Frontal cortex (tissue), 4 donors: ENCODE measurements around the gene SLC25A18. TPM values are rescaled to one million over a fixed set of nuclear protein-coding genes. Genes with fewer than 3 reads are reported as not detected.
A peak's percentile ranks its signal among the peaks of the same experiment; 100 is the strongest.
"Not testable (repeated sequence)": the region's sequence is repeated elsewhere in the genome, so short reads cannot be mapped to it uniquely, and the experiment has no call there.

Source experiments
- DNase-seq, 2 donors: peaks; one replicate each; pipeline ENCODE4 v3.0.0; 2012; ENCODE audit warnings: low spot score in 2 of 2
- FAIRE-seq: peaks from 2 replicates; lab custom pipeline; 2012; peaks lifted over from hg19 to GRCh38; lab: Jason Lieb, UNC
- total RNA-seq: library from RNA; depleted of rRNA; stranded (reverse); fragments of >200 nt; gene quantifications from one replicate; pipeline ENCODE4 v1.2.3, GENCODE V29; 2014
- donor health status: control.
- donor health status: control.
- donor health status: control.

The SLC25A18 gene
- total RNA-seq = 4.1 TPM

- FAIRE-seq = no peak
- peak; percentile 36 to 61 for DNase-seq
Observed at GRCh38 chr22:17562906-17563870, at the start of gene SLC25A18. Gene SLC25A18, plus strand, starts transcription at chr22:17563498. Its CDS starts 16,447 bp downstream, at chr22:17579945.

- FAIRE-seq (no peak), DNase-seq (no peak)
Observed at GRCh38 chr22:17513612-17514011, 49.7 kb upstream of the SLC25A18 start.

GRCh38 chr22:17514084-17514483 is 49.2 kb upstream of the SLC25A18 start:
- FAIRE-seq = no peak

GRCh38 chr22:17518406-17518805 is 44.9 kb upstream of the SLC25A18 start:
- FAIRE-seq (no peak), DNase-seq (no peak)

More at GRCh38 chr22:17514084-17514483, 49.2 kb upstream of the SLC25A18 start:
- no peak for DNase-seq

- not testable (repeated sequence) for DNase-seq, FAIRE-seq
Observed at GRCh38 chr22:17521971-17522370, 41.3 kb upstream of the SLC25A18 start.

GRCh38 chr22:17523925-17524324 is 39.4 kb upstream of the SLC25A18 start:
- no peak for FAIRE-seq

GRCh38 chr22:17536269-17536668 is 27.0 kb upstream of the SLC25A18 start:
- DNase-seq = peak in 1 of 2 donors; percentile 37
- no peak for FAIRE-seq

More at GRCh38 chr22:17523925-17524324, 39.4 kb upstream of the SLC25A18 start:
- no peak for DNase-seq

- no peak for DNase-seq
- no peak for FAIRE-seq
Observed at GRCh38 chr22:17537155-17537554, 26.1 kb upstream of the SLC25A18 start.

- FAIRE-seq (no peak), DNase-seq (no peak)
Observed at GRCh38 chr22:17540481-17540880, 22.8 kb upstream of the SLC25A18 start.

- FAIRE-seq = no peak
Observed at GRCh38 chr22:17541476-17541875, 21.8 kb upstream of the SLC25A18 start.

GRCh38 chr22:17542452-17542851 is 20.8 kb upstream of the SLC25A18 start:
- DNase-seq = no peak
- no peak for FAIRE-seq

More at GRCh38 chr22:17541476-17541875, 21.8 kb upstream of the SLC25A18 start:
- DNase-seq = no peak

GRCh38 chr22:17548010-17548755 is 15.1 kb upstream of the SLC25A18 start:
- DNase-seq = no peak
- no peak for FAIRE-seq

GRCh38 chr22:17548756-17549035 is 14.6 kb upstream of the SLC25A18 start:
- no peak for FAIRE-seq
- DNase-seq = no peak

- FAIRE-seq = no peak
- DNase-seq = no peak
Observed at GRCh38 chr22:17549183-17549582, 14.1 kb upstream of the SLC25A18 start.

- FAIRE-seq = no peak
- no peak for DNase-seq
Observed at GRCh38 chr22:17549655-17550054, 13.6 kb upstream of the SLC25A18 start.

- FAIRE-seq = no peak
Observed at GRCh38 chr22:17552737-17553136, 10.6 kb upstream of the SLC25A18 start.

GRCh38 chr22:17554814-17555213 is 8.5 kb upstream of the SLC25A18 start:
- DNase-seq = no peak
- no peak for FAIRE-seq

More at GRCh38 chr22:17552737-17553136, 10.6 kb upstream of the SLC25A18 start:
- DNase-seq = no peak

- no peak for DNase-seq
- FAIRE-seq = no peak
Observed at GRCh38 chr22:17559188-17559587, 4.1 kb upstream of the SLC25A18 start.

- no peak for FAIRE-seq
- peak in 1 of 2 donors; percentile 46 for DNase-seq
Observed at GRCh38 chr22:17563936-17564391, 666 bp downstream of the SLC25A18 start.

GRCh38 chr22:17566016-17566687 is 2.9 kb downstream of the SLC25A18 start:
- not testable (repeated sequence) for DNase-seq, FAIRE-seq
